Measurements from ENCODE around the gene CRTAC1. TPM values are rescaled to one million over a fixed set of nuclear protein-coding genes. Genes with fewer than 3 reads are reported as not detected.
A peak's percentile ranks its signal among the peaks of the same experiment; 100 is the strongest.

Gene CRTAC1
- total and polyA plus RNA-seq, 9 of the 15 experiments (the other 6 are each of a cell fraction or from before 2014, with no cell fraction given) = not detected

- TF ChIP-seq TFE3 (CRISPR knock-in tag; IDR thresholded peaks at IDR 0.05) = no peak
- TF ChIP-seq BCOR (IDR thresholded peaks at IDR 0.05) = peak; percentile 55
- TF ChIP-seq SP2 (IDR thresholded peaks at IDR 0.05; ENCODE audit: extremely low read depth, low read depth, low read length, poor library complexity, severe bottlenecking) = no peak
- TF ChIP-seq KDM1A (IDR thresholded peaks at IDR 0.05) = peak in 1 of 2 experiments; percentile 16; a peak in 1 of 4 replicates
These were observed 205.2 kb downstream of the CRTAC1 start (continued) for GRCh38 chr10:97825020-97825760.

- Histone ChIP-seq H3K9me3 (replicated peaks; ENCODE audit: control insufficient read depth, insufficient read depth, low read depth, low read length) (no peaks in the 10 kb centered on the region), H3K27ac (ENCODE audit: extremely low read depth, low read depth, low read length) (no peak overlapping the region), H3K36me3 (ENCODE audit: control insufficient read depth, insufficient read depth, low read length) (no peaks in the 10 kb centered on the region), H2AFZ (ENCODE audit: low read depth, low read length) (no peak overlapping the region), H3K79me2 (ENCODE audit: control insufficient read depth, insufficient read depth, low read length) (no peaks in the 10 kb centered on the region), H3K4me2 (ENCODE audit: insufficient read depth, low read length) (no peak overlapping the region), H3K9ac (ENCODE audit: insufficient read depth in 1 of 2, low read depth in 2 of 2, low read length in 2 of 2) (no peak overlapping the region), H3K4me1 (replicated peaks in 1 of 2; ENCODE audit: control insufficient read depth in 2 of 2, insufficient read depth in 2 of 2, low read length in 2 of 2) (peaks cover 0 to 6% of the 10 kb centered on the region in 2 experiments; a peak in 2 of 5 replicates), H3K9me1 (ENCODE audit: control insufficient read depth, insufficient read depth, low read length) (no peaks in the 10 kb centered on the region), H3K4me3 (no peak overlapping the region), H4K20me1 (replicated peaks; ENCODE audit: control insufficient read depth, insufficient read depth, low read length) (no peaks in the 10 kb centered on the region), H3K27me3 (ENCODE audit: control insufficient read depth in 2 of 2, insufficient read depth in 2 of 2, low read length in 2 of 2) (peaks cover 0 to 10% of the 10 kb centered on the region in 2 experiments; a peak in 2 of 5 replicates)
- DNase-seq (ENCODE audit: extremely low read depth in 1 of 4, low spot score in 3 of 4) (no peak), FAIRE-seq (no peak), ATAC-seq (0 out of 3 replicates have a peak, but pooled peaks have one; percentile 29)
- WGBS (ENCODE audit: insufficient coverage, low coverage, missing lambda C conversion rate) = 10% methylated on average over 12 of the region's 12 CpGs
- TF ChIP-seq HOXB6 (CRISPR knock-in tag; IDR thresholded peaks at IDR 0.05; ENCODE audit: borderline replicate concordance) (no peak), SMARCA5 (IDR thresholded peaks at IDR 0.05) (no peak), ETV1 (tag; conservative IDR thresholded peaks at IDR 0.05; ENCODE audit: low read depth) (no peak), PATZ1 (CRISPR knock-in tag; IDR thresholded peaks at IDR 0.05; ENCODE audit: borderline replicate concordance) (no peak)
- no TSS peak for BruUV-seq (replicated peaks)
- ChIA-PET CTCF (ENCODE audit: low intra/inter-chr PET ratio) (interaction anchor here (0.6 kb wide), 1 partner anchor 1839 kb away, joined by 3 read pairs; no protein-coding TSS in a partner anchor), POLR2A (no interaction called here)
- in situ Hi-C loops (cut with MboI) = no loop called here
- intact Hi-C loops (cut with micrococcal nuclease) = no loop called here
These were observed 206.7 kb downstream of the CRTAC1 start for GRCh38 chr10:97823734-97824133.
